GM18861 (cell line): ENCODE results near the gene SPCS2.

Experiments used
- ATAC-seq: cut with Tn5 transposase; IDR thresholded peaks from one replicate; pipeline ENCODE4 v1.9.1; 2021; ENCODE audit not compliant: unreplicated experiment

SPCS2 gene

GRCh38 chr11:74948898-74949752, at the start of gene SPCS2, which contains the start of gene XRRA1:
TSS of gene SPCS2 (plus strand) at chr11:74949266. CDS start at chr11:74949286, 20 bp downstream.
TSS of gene XRRA1 (minus strand) at chr11:74949091. CDS start at chr11:74940878, 8,213 bp downstream.
- ATAC-seq = peak; percentile 85

- ATAC-seq = no peak
Observed at GRCh38 chr11:74902342-74902741, 46.7 kb upstream of the SPCS2 start.

- ATAC-seq = no peak
Observed at GRCh38 chr11:74905326-74905725, 43.7 kb upstream of the SPCS2 start.

GRCh38 chr11:74909385-74909784, 39.7 kb upstream of the SPCS2 start:
- ATAC-seq = no peak

GRCh38 chr11:74909812-74910211, 39.3 kb upstream of the SPCS2 start:
- ATAC-seq = no peak

- no peak for ATAC-seq
Observed at GRCh38 chr11:74923125-74923524, 25.9 kb upstream of the SPCS2 start.

- no peak for ATAC-seq
Observed at GRCh38 chr11:74925281-74925680, 23.8 kb upstream of the SPCS2 start.

GRCh38 chr11:74926304-74927030, 22.6 kb upstream of the SPCS2 start:
- ATAC-seq = no peak

GRCh38 chr11:74927496-74927895, 21.6 kb upstream of the SPCS2 start:
- no peak for ATAC-seq

- peak; percentile 67 for ATAC-seq
Observed at GRCh38 chr11:74929431-74930363, 19.4 kb upstream of the SPCS2 start.

- ATAC-seq = no peak
Observed at GRCh38 chr11:74932169-74932568, 16.9 kb upstream of the SPCS2 start.

GRCh38 chr11:74932797-74933196, 16.3 kb upstream of the SPCS2 start:
- ATAC-seq = no peak

GRCh38 chr11:74933765-74934164, 15.3 kb upstream of the SPCS2 start:
- ATAC-seq = no peak

- ATAC-seq = no peak
Observed at GRCh38 chr11:74935285-74935684, 13.8 kb upstream of the SPCS2 start.

GRCh38 chr11:74936087-74936486, 13.0 kb upstream of the SPCS2 start:
- no peak for ATAC-seq

- no peak for ATAC-seq
Observed at GRCh38 chr11:74936976-74937375, 12.1 kb upstream of the SPCS2 start.

- ATAC-seq = no peak
Observed at GRCh38 chr11:74937696-74938475, 11.2 kb upstream of the SPCS2 start.

GRCh38 chr11:74941492-74941891, 7.6 kb upstream of the SPCS2 start:
- ATAC-seq = no peak

GRCh38 chr11:74942073-74942759, 6.8 kb upstream of the SPCS2 start:
- no peak for ATAC-seq

- no peak for ATAC-seq
Observed at GRCh38 chr11:74948546-74948897, 544 bp upstream of the SPCS2 start.
